Activated effector memory CD4-positive, alpha-beta T cell treated with Interleukin-2 at 50 U/mL for 16 hours (primary cell): Measurements from ENCODE around the gene TBK1.

Source experiments
- DNase-seq: peaks from one replicate; pipeline ENCODE4 v3.0.0-alpha.2; 2020

Gene TBK1

GRCh38 chr12:64550755-64551154 lies 98.8 kb downstream of the TBK1 start:
- DNase-seq = no peak

GRCh38 chr12:64551676-64552075 lies 99.8 kb downstream of the TBK1 start:
- no peak for DNase-seq
